ENCODE measurements around the gene RC3H2. TPM values are rescaled to one million over a fixed set of nuclear protein-coding genes. Genes with fewer than 3 reads are reported as not detected.
"Not testable (repeated sequence)": the region's sequence is repeated elsewhere in the genome, so short reads cannot be mapped to it uniquely, and the experiment has no call there.

Gene RC3H2
- total RNA-seq, 1 donor from 2014 or later = 85.1 TPM

GRCh38 chr9:122846371-122846940 lies 58.7 kb downstream of the RC3H2 start:
- DNase-seq (ENCODE audit: low read depth in 2 of 2) = peak in 1 of 2 donors; percentile 14

- no peak for DNase-seq (ENCODE audit: low read depth in 2 of 2)
Observed at GRCh38 chr9:122845116-122845515, 60.0 kb downstream of the RC3H2 start.

GRCh38 chr9:122844137-122844536 lies 61.0 kb downstream of the RC3H2 start:
- no peak for DNase-seq (ENCODE audit: low read depth in 2 of 2)

- no peak for DNase-seq (ENCODE audit: low read depth in 2 of 2)
Observed at GRCh38 chr9:122841501-122841900, 63.7 kb downstream of the RC3H2 start.

GRCh38 chr9:122838441-122838840 lies 66.7 kb downstream of the RC3H2 start:
- DNase-seq (ENCODE audit: low read depth in 2 of 2) = peak in 1 of 2 donors; percentile 31

- DNase-seq (ENCODE audit: low read depth in 2 of 2) = no peak
Observed at GRCh38 chr9:122837266-122837850, 67.8 kb downstream of the RC3H2 start.

- peak; percentile 44 to 89 for DNase-seq (ENCODE audit: low read depth in 2 of 2)
Observed at GRCh38 chr9:122835313-122835731, 69.8 kb downstream of the RC3H2 start.

GRCh38 chr9:122832194-122832593 lies 73.0 kb downstream of the RC3H2 start:
- DNase-seq (ENCODE audit: low read depth in 2 of 2) = no peak

- DNase-seq (ENCODE audit: low read depth in 2 of 2) = not testable (repeated sequence)
Observed at GRCh38 chr9:122828965-122829284, 76.2 kb downstream of the RC3H2 start.

- peak; percentile 31 to 58 for DNase-seq (ENCODE audit: low read depth in 2 of 2)
Observed at GRCh38 chr9:122827761-122828093, 77.4 kb downstream of the RC3H2 start.

GRCh38 chr9:122822938-122823337 lies 82.2 kb downstream of the RC3H2 start:
- no peak for DNase-seq (ENCODE audit: low read depth in 2 of 2)

- DNase-seq (ENCODE audit: low read depth in 2 of 2) = no peak
Observed at GRCh38 chr9:122822056-122822455, 83.1 kb downstream of the RC3H2 start.

- peak; percentile 65 to 99 for DNase-seq (ENCODE audit: low read depth in 2 of 2)
Observed at GRCh38 chr9:122821278-122821943, 83.7 kb downstream of the RC3H2 start.

- no peak for DNase-seq (ENCODE audit: low read depth in 2 of 2)
Observed at GRCh38 chr9:122820490-122820845, 84.7 kb downstream of the RC3H2 start.

GRCh38 chr9:122819791-122820489 lies 85.2 kb downstream of the RC3H2 start:
- peak; percentile 72 to 99 for DNase-seq (ENCODE audit: low read depth in 2 of 2)

- peak; percentile 38 to 94 for DNase-seq (ENCODE audit: low read depth in 2 of 2)
Observed at GRCh38 chr9:122819326-122819725, 85.8 kb downstream of the RC3H2 start.

GRCh38 chr9:122816163-122816867 lies 88.8 kb downstream of the RC3H2 start:
- peak; percentile 98 to 99 for DNase-seq (ENCODE audit: low read depth in 2 of 2)

GRCh38 chr9:122815544-122815943 lies 89.6 kb downstream of the RC3H2 start:
- peak in 1 of 2 donors; percentile 38 for DNase-seq (ENCODE audit: low read depth in 2 of 2)

GRCh38 chr9:122814545-122814944 lies 90.6 kb downstream of the RC3H2 start:
- DNase-seq (ENCODE audit: low read depth in 2 of 2) = no peak

- no peak for DNase-seq (ENCODE audit: low read depth in 2 of 2)
Observed at GRCh38 chr9:122812736-122813135, 92.4 kb downstream of the RC3H2 start.

GRCh38 chr9:122810306-122810946 lies 94.7 kb downstream of the RC3H2 start:
- DNase-seq (ENCODE audit: low read depth in 2 of 2) = peak; percentile 81 to 91
